Thyroid gland (tissue), 4 donors: ENCODE measurements around the gene ICAM5. TPM values are rescaled to one million over a fixed set of nuclear protein-coding genes. Genes with fewer than 3 reads are reported as not detected.
A peak's percentile ranks its signal among the peaks of the same experiment; 100 is the strongest.

Experiments used
- DNase-seq, 2 donors: peaks; one replicate each; pipeline ENCODE4 v3.0.0-alpha.2; 2019
- H3K27ac ChIP-seq, 3 donors: fragments of 200-600 bp; sonication (generic); 1 replicate in 2 of 3; 2 replicates in 1 of 3; pipeline ENCODE4 v1.5.1; 2016 to 2019; ENCODE audit warnings: mild to moderate bottlenecking in 1 of 3, moderate library complexity in 1 of 3
- H3K27me3 ChIP-seq: fragments of 200-600 bp; sonication (generic); one replicate; pipeline ENCODE4 v1.5.1; 2019
- H3K36me3 ChIP-seq, 2 donors: fragments of 200-600 bp; sonication (generic); one replicate each; pipeline ENCODE4 v1.5.1; 2016 to 2019
- H3K4me1 ChIP-seq, 2 donors: fragments of 200-600 bp; sonication (generic); one replicate each; pipeline ENCODE4 v1.5.1; 2017 to 2019
- H3K4me3 ChIP-seq, 3 donors: fragments of 200-600 bp; sonication (generic); replicated peaks in 1 of 3; 1 replicate in 2 of 3; 2 replicates in 1 of 3; pipeline ENCODE4 v1.5.1; 2016; ENCODE audit warnings: mild to moderate bottlenecking in 1 of 3
- H3K9me3 ChIP-seq: fragments of 200-600 bp; sonication (generic); one replicate; pipeline ENCODE4 v1.5.1; 2017
- CTCF ChIP-seq, 6 experiments: fragments of 200-600 bp in 3 of 6; fragments of 450-650 bp in 3 of 6; sonication (generic) in 3 of 6; IDR thresholded peaks; one replicate each; pipeline ENCODE4 v1.5.1; 2016 to 2019; ENCODE audit warnings: antibody characterized with exemption in 6 of 6, mild to moderate bottlenecking in 2 of 6, inconsistent platforms in 1 of 6, moderate library complexity in 1 of 6
- POLR2A ChIP-seq, 2 donors: fragments of 450-650 bp; IDR thresholded peaks; one replicate each; pipeline ENCODE4 v1.6.1; 2017; ENCODE audit warnings: antibody characterized with exemption in 2 of 2, mild to moderate bottlenecking in 2 of 2, moderate library complexity in 1 of 2
- WGBS, 2 donors: methylation state at CpG; one replicate each; pipeline ENCODE4 v1.1.5; 2017; 5-methylcytosine and 5-hydroxymethylcytosine counted together
- intact Hi-C: fragments of 100-400 bp; cut with DNase I; formaldehyde crosslinking; loops from one replicate; pipeline ENCODE4 v1.15.1; 2023
- total RNA-seq, 4 donors: library from RNA; depleted of rRNA; stranded (reverse); fragments of >200 nt; gene quantifications; one replicate each; pipeline ENCODE4 v1.2.3, GENCODE V29; 2016

The ICAM5 gene
- total RNA-seq, 4 donors from 2014 or later, result 1.0 to 1.6 TPM; not detected in 2

GRCh38 chr19:10288662-10289166, 1.0 kb upstream of the ICAM5 start:
- Histone ChIP-seq H3K36me3 (peaks cover 6 to 18% of the 10 kb centered on the region in 2 donors), H3K27ac (no peak overlapping the region), H3K4me1 (peaks cover 33 to 67% of the 10 kb centered on the region in 2 donors), H3K9me3 (no peaks in the 10 kb centered on the region), H3K4me3 (no peak overlapping the region), H3K27me3 (peaks cover 42% of the 10 kb centered on the region)
- no peak for TF ChIP-seq CTCF (IDR thresholded peaks at IDR 0.05)
- TF ChIP-seq POLR2A (IDR thresholded peaks at IDR 0.05), result no peak
- intact Hi-C loops, result no loop called here
- DNase-seq, result no peak
- WGBS, 2 donors, result 2 to 3% methylated on average over 14 to 23 of the region's 23 CpGs

GRCh38 chr19:10289167-10289835, 451 bp upstream of the ICAM5 start:
- Histone ChIP-seq H3K4me1 (peaks cover 33 to 67% of the 10 kb centered on the region in 2 donors), H3K36me3 (peaks cover 6 to 18% of the 10 kb centered on the region in 2 donors), H3K27me3 (peaks cover 45% of the 10 kb centered on the region), H3K9me3 (no peaks in the 10 kb centered on the region), H3K4me3 (peak overlapping the region in 1 of 3 donors; percentile 13), H3K27ac (no peak overlapping the region)
- DNase-seq, result no peak
- TF ChIP-seq CTCF (IDR thresholded peaks at IDR 0.05) (no peak), POLR2A (IDR thresholded peaks at IDR 0.05) (no peak)
- intact Hi-C loops, result no loop called here
- WGBS, 2 donors, result 2 to 4% methylated on average over 30 to 34 of the region's 50 CpGs

- no peak overlapping the region for H3K27ac ChIP-seq
- H3K9me3 ChIP-seq, result no peaks in the 10 kb centered on the region
- TF ChIP-seq POLR2A (IDR thresholded peaks at IDR 0.05) (no peak), CTCF (IDR thresholded peaks at IDR 0.05) (no peak)
- intact Hi-C loops, result no loop called here
- peaks cover 45% of the 10 kb centered on the region for H3K27me3 ChIP-seq
- H3K4me3 ChIP-seq, result no peak overlapping the region
- WGBS, 2 donors, result 3 to 7% methylated on average over 26 to 30 of the region's 30 CpGs
- peaks cover 33 to 76% of the 10 kb centered on the region in 2 donors for H3K4me1 ChIP-seq
- H3K36me3 ChIP-seq, result peaks cover 0 to 6% of the 10 kb centered on the region in 2 donors
- DNase-seq, result no peak
Measured at GRCh38 chr19:10290357-10290875, 664 bp downstream of the ICAM5 start.

GRCh38 chr19:10290876-10291553, 1.3 kb downstream of the ICAM5 start:
- 1% methylated on average over 26 to 34 of the region's 57 CpGs for WGBS, 2 donors
- intact Hi-C loops, result no loop called here
- H3K4me3 ChIP-seq, result peak overlapping the region in 1 of 3 donors; percentile 21
- no peak for TF ChIP-seq CTCF (IDR thresholded peaks at IDR 0.05)
- no peak for TF ChIP-seq POLR2A (IDR thresholded peaks at IDR 0.05)
- peaks cover 46% of the 10 kb centered on the region for H3K27me3 ChIP-seq
- peaks cover 0 to under 1% of the 10 kb centered on the region in 2 donors for H3K36me3 ChIP-seq
- H3K9me3 ChIP-seq, result no peaks in the 10 kb centered on the region
- DNase-seq, result peak; percentile 40 to 41
- H3K27ac ChIP-seq, result no peak overlapping the region
- H3K4me1 ChIP-seq, result peaks cover 35 to 82% of the 10 kb centered on the region in 2 donors
